Measurements from ENCODE around the gene RAB40B. TPM values are rescaled to one million over a fixed set of nuclear protein-coding genes. Genes with fewer than 3 reads are reported as not detected.

The RAB40B gene
- total and polyA plus RNA-seq, 4 donors, result 2.9 to 12.1 (median 10.5) TPM

- TF ChIP-seq GABPA (IDR thresholded peaks at IDR 0.05 in 1 of 2, conservative IDR thresholded peaks at IDR 0.05 in 1 of 2) (no peak), SP1 (IDR thresholded peaks at IDR 0.05) (no peak), RXRA (IDR thresholded peaks at IDR 0.05) (no peak), EGR1 (IDR thresholded peaks at IDR 0.05; ENCODE audit: low read depth in 2 of 2) (no peak), HNF4A (conservative IDR thresholded peaks at IDR 0.05) (no peak), HNF4G (IDR thresholded peaks at IDR 0.05) (no peak)
Measured at GRCh38 chr17:82709676-82710498, 11.4 kb upstream of the RAB40B start (continued).

- H3K9me3 ChIP-seq (ENCODE audit: control insufficient read depth in 4 of 4, low read length in 3 of 4), result no peaks in the 10 kb centered on the region
- TF ChIP-seq ZBTB33 (IDR thresholded peaks at IDR 0.05) (no peak), JUND (IDR thresholded peaks at IDR 0.05) (no peak), YY1 (IDR thresholded peaks at IDR 0.05) (no peak), FOXA1 (IDR thresholded peaks at IDR 0.05) (no peak), FOXA2 (IDR thresholded peaks at IDR 0.05) (no peak), EGR1 (IDR thresholded peaks at IDR 0.05; ENCODE audit: low read depth in 2 of 2) (no peak), HNF4A (conservative IDR thresholded peaks at IDR 0.05) (no peak), SP1 (IDR thresholded peaks at IDR 0.05) (no peak), HNF4G (IDR thresholded peaks at IDR 0.05) (no peak), CTCF (IDR thresholded peaks at IDR 0.05; ENCODE audit: low read depth, low read length, missing input control) (no peak), RAD21 (IDR thresholded peaks at IDR 0.05) (no peak), GABPA (IDR thresholded peaks at IDR 0.05 in 1 of 2, conservative IDR thresholded peaks at IDR 0.05 in 1 of 2) (no peak), RXRA (IDR thresholded peaks at IDR 0.05) (no peak), TAF1 (conservative IDR thresholded peaks at IDR 0.05) (no peak), NR2F2 (IDR thresholded peaks at IDR 0.05) (no peak), REST (IDR thresholded peaks at IDR 0.05) (no peak)
- TF ChIP-seq, protein P1, sequence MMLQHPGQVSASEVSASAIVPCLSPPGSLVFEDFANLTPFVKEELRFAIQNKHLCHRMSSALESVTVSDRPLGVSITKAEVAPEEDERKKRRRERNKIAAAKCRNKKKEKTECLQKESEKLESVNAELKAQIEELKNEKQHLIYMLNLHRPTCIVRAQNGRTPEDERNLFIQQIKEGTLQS (IDR thresholded peaks at IDR 0.05), result no peak
- TF ChIP-seq, protein P2, sequence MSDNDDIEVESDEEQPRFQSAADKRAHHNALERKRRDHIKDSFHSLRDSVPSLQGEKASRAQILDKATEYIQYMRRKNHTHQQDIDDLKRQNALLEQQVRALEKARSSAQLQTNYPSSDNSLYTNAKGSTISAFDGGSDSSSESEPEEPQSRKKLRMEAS (IDR thresholded peaks at IDR 0.05), result no peak
- H3K9ac ChIP-seq (ENCODE audit: low read depth in 1 of 2, low read length in 2 of 2), result no peak overlapping the region
- peaks cover 3 to 8% (median 6%) of the 10 kb centered on the region in 4 donors for H3K4me1 ChIP-seq (ENCODE audit: control insufficient read depth in 4 of 4, insufficient read depth in 4 of 4, low read length in 3 of 4)
- 74% methylated on average over 9 of the region's 9 CpGs for WGBS
- H3K27me3 ChIP-seq (ENCODE audit: control insufficient read depth in 4 of 4, insufficient read depth in 4 of 4, low read length in 3 of 4), result no peaks in the 10 kb centered on the region
- no peak overlapping the region for H3K27ac ChIP-seq (ENCODE audit: low read depth in 1 of 2, low read length in 2 of 2)
- H3K4me3 ChIP-seq (ENCODE audit: low read depth in 1 of 3, low read length in 3 of 3), result no peak overlapping the region
- no peak for DNase-seq (ENCODE audit: low spot score)
- H3K36me3 ChIP-seq (ENCODE audit: control insufficient read depth in 4 of 4, insufficient read depth in 3 of 4, low read depth in 1 of 4, low read length in 3 of 4), result no peaks in the 10 kb centered on the region
Measured at GRCh38 chr17:82709024-82709675, 10.7 kb upstream of the RAB40B start.

Measured in liver (tissue), 9 donors.